GM21528 (cell line): ENCODE data around the gene HOXB9.

Source experiments
- ATAC-seq: cut with Tn5 transposase; IDR thresholded peaks from one replicate; pipeline ENCODE4 v1.9.1; 2021; ENCODE audit warnings: mild to moderate bottlenecking, moderate library complexity; ENCODE audit not compliant: unreplicated experiment, low FRiP score

HOXB9 gene

DNA sequence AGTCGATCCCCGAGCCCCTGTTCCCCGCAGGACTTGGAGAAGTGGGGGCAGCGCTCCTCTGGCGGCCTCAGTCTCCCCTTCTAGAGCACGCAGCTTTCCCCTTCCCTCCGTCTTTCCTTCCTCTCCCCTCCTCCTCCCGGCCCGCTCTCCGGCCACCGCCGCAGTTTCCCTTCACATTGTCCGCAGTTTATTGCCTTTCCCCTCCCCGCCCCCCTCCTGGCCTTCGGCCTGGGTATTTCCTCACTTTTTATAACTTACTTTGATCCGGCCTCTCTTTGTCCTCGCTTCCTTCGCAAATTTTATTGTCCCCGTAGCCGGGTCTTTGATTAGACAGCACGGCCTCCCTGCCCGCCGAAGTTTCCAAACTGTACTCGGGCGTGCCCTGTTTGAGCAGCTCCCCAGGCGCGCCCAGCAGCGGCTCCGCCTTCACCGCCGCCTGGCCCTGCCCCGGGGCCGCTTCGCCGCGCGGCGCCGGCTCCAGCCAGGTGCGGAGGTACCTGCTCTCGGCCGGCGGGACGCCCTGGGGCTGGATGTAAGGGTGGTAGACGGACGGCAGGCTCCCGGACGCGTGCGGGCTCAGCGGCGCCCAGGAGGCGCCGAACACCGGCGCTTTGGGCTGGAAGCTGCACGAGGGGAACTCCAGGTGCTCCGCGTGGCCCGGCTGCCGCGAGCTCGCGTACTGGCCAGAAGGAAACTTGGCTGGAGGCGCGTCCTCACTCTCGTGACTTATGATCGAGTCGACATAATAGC is 488 bp downstream of the HOXB9 start:
- no peak for ATAC-seq

DNA sequence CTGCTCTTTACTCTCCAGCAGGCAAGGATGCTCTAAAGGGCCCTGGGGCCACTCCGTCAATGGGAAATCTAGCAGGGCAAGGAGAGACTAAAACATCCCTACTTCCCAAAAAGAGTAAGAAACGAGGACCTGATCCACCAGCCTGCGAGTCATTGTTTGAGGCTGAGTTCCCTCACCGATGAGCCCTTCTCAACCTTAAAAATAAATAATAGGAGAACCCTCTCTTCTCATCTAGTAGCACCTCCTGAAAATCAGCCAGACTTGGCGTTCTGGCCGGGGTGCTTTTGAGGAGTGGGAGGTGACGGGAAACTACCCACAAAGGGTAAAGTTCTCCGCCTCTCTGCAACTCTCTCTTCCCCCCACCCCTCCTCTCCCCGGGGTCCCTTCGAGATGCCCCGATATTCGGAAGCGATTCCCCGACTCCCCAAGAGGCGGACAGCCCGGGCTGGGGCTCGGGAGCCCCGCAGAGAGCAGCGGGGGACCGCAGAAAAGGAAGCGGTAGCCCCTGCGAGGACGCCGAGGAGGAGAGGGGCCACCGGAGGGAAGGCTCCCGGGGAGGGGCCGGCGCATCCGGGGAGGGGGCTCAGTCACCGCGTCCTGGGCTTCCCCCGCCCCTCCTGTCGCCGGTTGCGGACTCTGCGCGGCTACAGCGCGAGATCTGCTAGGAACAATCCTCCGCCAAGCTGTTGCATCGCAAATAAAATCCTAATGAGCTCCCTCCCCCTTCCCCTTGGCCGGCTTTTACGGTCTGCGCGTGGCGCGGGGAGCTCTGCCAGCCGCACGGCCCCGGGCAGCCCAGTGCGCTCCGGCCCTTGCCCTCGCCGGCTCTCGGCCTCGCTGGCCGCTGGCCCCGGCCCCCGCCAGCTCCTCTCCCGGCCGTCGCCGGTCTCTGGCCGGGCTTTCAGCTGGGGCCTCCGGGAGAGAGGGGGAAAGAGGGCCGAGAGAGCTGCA is 1.3 kb downstream of the HOXB9 start:
- ATAC-seq, result no peak

DNA sequence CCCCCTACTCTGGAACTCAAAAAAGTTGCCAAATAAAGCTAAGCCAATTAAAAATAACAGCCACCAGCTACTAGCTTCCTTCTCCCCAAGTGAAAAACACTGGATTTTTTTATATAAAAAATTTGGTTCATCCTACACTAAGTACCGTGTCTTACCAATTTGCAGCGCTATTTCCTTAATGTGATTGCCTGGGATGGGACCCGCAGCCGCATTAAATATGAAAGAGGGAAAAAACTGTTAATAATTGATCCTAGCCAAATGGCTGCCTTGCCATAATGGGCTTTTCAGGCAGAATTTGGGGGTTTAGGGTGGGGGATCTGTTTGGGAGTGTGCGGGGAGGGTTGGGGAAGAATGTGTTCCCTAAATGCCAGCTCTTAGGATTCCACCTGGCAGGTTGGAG is 2.0 kb downstream of the HOXB9 start:
- ATAC-seq, result no peak

DNA sequence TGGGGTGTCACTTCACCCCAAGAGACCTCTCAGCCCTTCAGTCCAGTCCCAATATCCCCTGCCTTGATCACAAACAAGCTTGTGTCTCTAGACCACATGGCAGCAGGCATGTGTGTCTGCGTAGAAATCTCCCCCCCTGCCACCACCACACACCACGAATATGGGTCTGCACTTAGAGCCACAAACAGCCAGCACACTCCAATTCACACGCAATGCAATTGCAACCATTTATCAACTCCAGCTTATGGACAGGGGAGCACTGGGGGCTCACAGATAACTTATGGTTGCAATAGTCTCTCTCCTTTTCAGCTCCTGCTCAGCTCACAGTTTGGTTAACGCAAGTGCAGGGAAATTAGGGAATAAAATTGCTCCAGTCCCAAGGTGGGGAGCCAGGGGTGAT is 2.6 kb downstream of the HOXB9 start:
- ATAC-seq, result no peak

DNA sequence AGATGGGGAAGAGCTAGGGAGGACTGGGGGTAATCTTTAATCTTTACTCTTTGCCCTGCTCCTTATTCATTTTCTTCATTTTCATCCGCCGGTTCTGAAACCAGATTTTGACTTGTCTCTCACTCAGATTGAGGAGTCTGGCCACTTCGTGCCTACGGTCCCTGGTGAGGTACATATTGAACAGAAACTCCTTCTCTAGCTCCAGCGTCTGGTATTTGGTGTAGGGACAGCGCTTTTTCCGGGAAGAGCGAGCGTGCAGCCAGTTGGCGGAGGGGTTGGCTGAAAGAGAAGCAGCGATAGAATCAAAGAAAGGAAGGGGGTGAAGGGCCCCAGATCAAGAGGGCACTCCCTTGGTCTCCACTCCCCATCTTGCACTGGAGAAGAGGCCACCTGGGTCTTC is 3.3 kb downstream of the HOXB9 start:
- ATAC-seq, result no peak

DNA sequence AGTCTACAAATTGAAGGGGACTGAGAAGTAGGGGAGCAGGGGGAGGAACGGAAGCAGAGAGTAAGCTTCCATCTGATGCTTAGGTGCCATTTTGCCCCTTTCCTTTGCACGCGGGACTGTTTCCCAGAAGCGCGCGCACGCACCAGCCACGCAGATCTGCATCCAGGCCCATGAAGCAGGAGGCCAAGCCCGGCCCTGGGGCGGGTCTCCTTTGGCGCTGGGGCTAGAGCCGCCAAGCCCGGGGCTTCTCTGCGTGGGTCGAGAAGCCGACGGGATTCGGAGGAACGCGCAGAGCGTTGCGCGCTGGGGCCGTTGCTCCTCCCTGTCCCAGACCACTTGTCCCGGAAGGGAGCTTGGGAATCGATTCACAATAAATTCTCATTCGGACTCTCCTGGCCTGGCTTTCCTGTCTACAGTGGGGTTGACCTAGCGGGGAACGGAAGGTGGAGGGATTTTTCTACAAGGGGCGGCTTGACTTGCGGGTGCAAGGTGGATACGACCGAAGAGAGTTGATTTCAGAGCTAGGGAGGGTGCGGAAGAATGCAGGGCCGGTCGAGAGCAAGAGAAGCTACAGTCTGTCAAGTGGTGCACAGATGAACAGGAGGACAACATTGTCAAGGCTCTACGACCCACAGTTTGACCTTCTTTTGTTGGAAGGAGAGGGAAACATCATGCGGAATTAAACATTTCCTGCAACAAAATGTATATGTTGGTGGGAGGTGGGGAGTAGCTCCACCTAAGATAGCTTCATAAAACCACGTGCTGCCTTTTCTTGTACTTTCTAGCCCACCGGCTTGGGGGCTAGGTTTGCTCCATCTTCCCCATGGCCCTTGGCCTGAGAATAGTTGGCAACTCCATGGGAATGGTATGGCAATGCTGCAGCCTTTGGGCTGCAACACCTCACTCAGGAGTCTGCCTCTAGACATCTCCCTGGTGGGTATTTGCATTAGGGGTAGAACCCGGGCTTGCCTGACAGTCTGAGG is 4.5 kb downstream of the HOXB9 start:
- no peak for ATAC-seq

DNA sequence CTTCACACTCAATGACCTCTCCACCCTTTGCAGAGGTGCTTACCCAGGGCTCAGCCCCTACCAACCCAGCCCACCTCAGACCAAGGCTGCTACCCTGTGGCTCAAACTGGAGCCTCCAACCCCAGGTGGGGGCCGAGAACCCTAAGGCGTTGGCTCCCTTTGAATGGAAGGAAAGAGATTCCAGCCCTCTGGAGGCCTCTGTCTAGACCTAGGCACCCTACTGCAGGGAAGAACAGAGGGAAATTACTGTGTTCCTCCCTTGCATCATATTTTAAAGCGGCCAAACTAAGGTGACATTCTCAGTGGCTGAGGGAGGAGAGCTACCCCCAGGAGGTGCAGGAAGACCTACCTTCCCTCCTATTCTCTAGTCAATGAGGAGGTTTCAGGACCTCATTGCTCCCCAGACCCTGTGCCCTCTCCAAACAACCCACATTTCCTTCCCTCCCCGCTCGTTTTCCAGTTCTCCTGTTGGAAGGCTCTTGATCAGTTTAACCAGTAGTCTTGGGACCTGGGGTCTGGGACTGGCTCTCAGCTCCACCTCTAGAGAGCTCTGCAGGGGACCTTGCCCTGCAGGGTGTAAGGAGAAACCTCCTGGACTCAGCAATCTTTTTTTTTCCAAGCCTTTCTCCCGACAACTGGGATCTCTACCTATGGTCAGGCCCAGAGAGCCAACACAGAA is 5.6 kb downstream of the HOXB9 start:
- no peak for ATAC-seq

DNA sequence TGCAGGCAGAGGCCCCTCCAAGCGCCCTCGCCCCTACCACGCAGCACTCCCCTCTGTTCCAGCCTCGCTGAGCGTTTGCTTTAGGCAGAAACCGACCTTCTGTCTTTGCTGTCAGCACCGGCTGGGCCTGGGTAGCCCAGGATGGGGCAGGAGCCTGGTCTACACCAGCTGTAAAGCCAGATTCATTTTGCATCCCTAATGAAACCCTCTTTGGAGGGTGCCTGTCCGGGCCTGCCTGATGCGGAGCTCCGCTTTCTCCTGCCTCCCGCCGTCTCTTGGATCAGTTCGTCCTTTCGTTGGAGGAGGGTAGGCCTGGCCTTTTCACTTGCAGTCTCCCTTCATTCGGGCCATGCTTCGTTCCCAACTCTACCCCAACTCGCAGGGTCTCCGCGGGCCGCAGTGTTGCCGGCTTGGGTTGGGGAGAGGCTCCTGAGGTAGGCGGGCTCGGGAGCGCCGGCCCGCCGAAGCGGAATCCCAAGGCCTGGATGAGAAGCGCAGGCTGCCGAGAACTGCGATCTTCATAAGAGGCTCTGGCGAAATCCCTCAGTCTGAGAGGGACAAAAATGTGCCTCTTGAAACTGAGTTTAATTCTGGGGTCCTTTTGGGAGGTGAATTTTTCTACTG is 6.2 kb downstream of the HOXB9 start:
- no peak for ATAC-seq

DNA sequence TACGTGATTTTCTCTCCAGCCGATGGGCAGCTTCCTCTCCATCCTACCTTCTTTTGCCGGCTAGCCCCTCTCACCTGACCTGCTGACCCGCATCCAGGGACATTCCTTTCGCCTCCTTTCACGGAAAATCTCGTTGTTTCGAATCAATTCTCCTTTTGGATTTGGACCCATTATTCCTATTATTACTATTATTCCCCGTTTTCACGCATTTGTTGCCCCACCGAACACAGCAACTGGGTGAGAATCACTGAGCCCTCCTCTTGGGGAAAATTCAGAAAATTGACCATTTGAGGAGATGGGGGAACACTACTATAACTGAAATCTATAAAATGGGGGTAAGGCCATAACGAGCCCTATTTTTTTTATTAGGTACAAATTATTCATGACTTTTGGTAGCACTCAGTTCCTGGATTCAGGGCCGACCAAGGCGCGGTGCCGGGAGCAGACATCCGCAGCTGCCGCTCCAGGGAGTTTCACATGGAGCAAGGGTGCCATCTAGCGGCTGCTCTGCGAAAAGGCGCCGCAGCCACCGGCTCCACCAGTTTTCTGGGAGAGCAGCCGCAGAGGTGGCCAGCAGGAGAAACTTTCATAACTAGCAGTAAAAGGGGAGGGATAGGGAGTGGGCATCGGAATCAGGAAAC is 7.8 kb downstream of the HOXB9 start:
- ATAC-seq, result no peak

DNA sequence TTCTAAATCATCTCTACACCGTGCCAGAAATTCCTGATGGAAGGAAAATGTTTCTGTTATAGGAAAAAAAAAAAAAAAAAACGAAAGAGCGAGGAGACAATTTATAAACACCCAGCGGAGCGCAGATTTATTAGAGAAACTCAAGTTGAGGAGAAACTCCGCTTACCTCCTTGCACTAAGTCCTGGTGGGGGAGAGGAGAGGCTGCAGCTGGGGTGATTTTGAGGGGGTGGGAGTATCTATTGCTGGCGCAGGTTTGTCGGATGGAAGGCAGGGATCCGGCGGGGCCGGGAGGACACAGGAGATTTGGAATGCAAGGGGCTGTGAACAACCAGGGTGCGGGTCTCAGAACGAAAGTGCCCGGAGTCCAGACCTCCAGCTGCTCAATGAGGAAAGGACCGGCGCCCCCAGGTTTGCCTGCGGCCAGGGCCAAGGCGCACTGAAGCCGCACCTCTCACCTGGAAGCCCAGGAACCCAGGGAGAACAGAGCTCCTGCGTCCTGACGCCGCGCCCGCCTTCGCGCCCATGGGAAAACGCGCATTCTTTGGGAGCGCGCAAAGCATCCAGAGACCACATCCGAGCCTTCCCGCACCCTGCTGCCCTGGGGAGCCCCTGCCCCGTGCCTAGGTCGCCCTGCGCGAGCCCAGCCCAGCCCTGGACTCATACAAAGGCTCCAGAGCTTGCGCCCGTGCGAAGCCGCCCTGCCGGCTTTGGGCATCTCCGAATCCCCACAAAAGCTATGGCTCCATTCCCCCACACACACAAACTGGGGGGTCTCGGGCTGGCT is 8.5 kb downstream of the HOXB9 start:
- no peak for ATAC-seq

DNA sequence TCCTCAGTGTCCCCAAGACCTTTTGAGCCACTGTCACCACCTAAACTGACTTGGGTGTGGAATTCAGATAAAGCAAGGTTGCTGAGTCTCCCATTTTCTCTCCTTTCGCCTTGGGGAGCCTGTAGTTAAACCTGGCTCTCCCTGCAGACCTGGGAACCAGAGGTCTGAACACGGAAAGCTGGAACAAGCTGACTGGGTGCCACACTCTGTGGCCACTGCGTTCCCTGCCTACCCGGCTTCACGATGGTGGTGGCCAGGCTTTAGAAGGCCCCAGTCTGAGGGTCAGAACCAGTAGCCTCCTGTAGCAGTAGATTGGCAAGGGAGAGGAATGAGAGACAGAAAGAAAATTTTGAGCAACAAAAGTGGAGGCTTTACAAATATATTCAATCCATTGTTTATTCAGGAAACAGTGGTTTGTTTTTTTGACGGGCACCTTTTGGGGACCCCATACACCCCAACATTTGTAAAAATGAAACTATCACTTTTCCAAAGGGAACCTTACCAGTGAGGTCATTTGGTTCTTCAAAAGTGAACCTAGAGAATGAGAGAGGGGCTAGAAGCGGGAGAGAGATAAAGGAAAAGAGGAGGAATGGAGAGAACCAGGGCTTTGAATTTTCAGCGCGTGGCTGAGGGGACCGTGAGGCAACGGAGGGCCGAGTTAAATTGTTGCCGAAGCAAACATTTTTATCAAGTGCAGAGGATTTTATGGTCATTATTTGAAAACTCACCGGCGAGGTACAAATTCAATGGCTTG is 9.3 kb downstream of the HOXB9 start:
- ATAC-seq, result no peak

DNA sequence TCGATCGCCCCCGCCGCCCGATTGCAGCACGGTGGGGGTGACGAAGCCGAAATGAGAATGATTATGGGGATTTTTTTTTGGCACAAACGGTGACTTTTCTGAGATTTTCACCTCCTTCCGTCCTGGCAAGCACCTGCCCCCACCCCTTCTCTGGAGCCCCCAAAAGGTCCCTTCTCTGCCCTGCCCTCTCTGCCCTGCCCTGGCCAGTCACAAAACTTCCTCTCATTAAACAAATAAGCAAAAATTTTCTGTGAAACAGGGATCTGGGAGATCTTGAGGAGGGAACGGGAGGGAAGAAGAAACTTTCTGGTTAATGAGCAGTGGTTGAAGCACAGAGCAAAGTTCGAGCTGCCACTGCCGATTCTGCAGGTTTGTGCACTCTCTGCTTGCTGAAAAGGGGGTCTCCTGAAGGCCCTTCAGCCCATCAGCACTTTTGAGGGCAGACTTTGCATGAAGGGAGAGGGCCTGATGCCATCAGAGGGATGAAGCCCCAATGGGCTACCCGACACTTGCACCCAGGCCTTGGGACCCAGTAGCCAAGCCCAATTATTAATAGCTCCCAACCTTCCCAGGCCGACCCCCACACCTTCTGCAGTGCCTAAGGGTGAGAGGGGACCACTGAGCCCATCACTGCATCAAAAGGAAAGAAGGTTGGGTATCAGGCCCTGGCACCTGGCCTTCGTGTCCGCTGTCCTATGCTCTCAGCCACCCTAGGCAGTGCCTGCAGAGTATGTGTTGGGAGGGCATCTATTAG is 10.0 kb downstream of the HOXB9 start:
- ATAC-seq, result no peak

DNA sequence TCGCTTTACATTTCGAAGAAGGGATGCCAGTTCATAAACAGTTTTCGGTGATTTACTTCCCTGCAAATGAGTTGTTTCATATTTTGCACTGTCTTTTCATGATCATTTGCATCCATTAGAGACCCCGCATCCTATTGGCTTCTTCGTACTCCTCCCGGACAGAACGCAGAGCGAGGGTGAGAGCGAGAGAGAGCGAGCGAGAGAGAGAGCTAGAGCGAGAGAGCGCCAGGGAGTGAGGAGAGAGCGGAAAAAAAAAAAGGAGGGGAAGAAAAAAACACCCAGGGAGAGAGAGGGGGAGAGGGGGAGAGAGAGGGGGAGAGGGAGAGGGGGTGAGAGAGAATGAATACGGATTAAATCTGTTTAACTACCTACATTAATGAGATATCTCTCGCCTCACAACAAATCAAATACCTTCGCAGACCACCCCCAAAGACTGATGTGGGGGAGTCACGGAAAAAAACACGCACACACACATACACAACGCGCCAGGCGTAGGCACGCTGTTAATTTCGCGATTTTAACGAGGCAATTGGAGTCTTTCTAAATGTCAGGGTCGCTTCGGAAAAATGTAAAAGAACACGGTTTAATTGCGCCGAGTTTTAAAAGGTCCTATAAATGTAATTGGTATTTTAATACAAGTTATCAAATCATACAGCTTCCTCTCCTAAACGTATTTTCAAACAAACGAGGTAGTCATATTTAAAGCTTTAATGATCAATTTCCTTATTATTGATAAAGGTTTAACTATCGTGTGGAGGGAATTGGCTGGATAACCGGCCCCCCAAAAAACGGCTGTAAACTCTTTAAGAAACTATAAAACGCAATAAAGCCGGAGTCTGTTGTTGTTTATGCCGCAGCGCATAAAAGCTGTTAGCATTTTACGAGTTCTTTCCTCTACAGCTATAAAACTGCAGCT is 10.9 kb downstream of the HOXB9 start, which contains the start of gene HOXB8:
Gene HOXB8 (minus strand): TSS at position 246 of the 916 bp plus-strand sequence. CDS start 588 bp downstream, outside the sequence.
- ATAC-seq, result no peak

DNA sequence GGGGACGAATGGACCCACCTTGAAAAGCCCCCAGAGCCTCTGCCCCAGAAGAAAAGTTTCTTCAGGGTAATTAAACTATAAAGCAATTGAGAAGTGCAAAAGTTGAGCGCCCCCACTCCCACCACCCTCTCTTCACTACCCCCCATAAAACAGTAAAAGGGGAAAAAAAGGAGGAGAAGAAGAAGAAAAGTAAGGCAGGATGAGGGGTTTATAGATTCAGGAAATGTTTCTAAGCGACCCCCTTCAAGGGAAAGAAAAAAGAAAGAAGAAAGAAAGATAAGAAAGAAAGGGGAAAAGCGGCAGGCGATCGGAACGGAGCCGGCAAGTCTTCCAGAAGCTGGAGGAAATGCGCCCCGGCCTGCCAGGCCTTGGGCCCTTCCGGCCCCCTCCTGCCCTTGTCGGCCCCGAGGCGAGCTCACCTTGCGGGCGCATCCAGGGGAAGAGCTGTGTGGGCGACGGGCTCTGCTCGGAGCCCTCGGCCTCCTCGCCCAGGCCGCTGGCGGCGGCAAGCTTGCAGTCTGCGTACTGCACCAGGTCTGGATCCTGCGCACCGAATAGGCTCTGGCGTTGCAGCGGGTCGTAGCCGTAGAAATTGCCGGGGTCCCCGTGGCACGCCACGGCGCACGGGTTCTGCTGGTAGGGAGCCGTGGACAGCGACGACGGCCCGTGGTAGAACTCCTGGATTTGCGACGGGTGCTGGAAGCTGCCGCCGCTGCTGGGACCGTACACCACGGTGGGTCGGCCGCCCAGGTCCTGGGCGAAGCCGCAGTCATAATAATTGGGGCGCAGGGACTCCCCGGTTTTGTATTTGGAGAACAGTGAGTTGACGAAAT is 12.1 kb downstream of the HOXB9 start:
- no peak for ATAC-seq
